Astrocyte (in vitro differentiated cells and primary cell): ENCODE results near the gene RELN. TPM values are rescaled to one million over a fixed set of nuclear protein-coding genes. Genes with fewer than 3 reads are reported as not detected.

Experiments used
- DNase-seq: peaks from one replicate; pipeline ENCODE4 v3.0.0-alpha.2; 2010; ENCODE audit warnings: low read depth
- FAIRE-seq: peaks from 2 replicates; lab custom pipeline; 2011; peaks lifted over from hg19 to GRCh38; lab: Jason Lieb, UNC
- H2AFZ ChIP-seq: 2 replicates; pipeline ENCODE4 v1.6.0; 2012; ENCODE audit warnings: low read depth, low read length, inconsistent platforms
- H3K27ac ChIP-seq: 2 replicates; pipeline ENCODE4 v1.5.1; 2011; ENCODE audit warnings: low read depth, low read length, inconsistent platforms
- H3K27me3 ChIP-seq: 2 replicates; pipeline ENCODE4 v1.6.0; 2011; ENCODE audit warnings: low read length, inconsistent platforms; ENCODE audit not compliant: insufficient read depth
- H3K36me3 ChIP-seq: 2 replicates; pipeline ENCODE4 v1.5.1; 2011; ENCODE audit warnings: low read length, inconsistent platforms; ENCODE audit not compliant: insufficient read depth
- H3K4me1 ChIP-seq: 2 replicates; pipeline ENCODE4 v1.5.1; 2011; ENCODE audit warnings: low read length, inconsistent platforms; ENCODE audit not compliant: insufficient read depth
- H3K4me2 ChIP-seq: 2 replicates; pipeline ENCODE4 v1.6.0; 2012; ENCODE audit warnings: low read length, inconsistent platforms
- H3K4me3 ChIP-seq: 2 replicates; pipeline ENCODE4 v1.5.1; 2011; ENCODE audit warnings: low read depth, mild to moderate bottlenecking, low read length, inconsistent platforms; ENCODE audit not compliant: insufficient read depth
- H3K79me2 ChIP-seq: 2 replicates; pipeline ENCODE4 v1.6.0; 2012; ENCODE audit warnings: mild to moderate bottlenecking, low read length, inconsistent platforms; ENCODE audit not compliant: insufficient read depth
- H3K9ac ChIP-seq: 2 replicates; pipeline ENCODE4 v1.6.0; 2012; ENCODE audit warnings: mild to moderate bottlenecking, low read length, inconsistent platforms
- H3K9me3 ChIP-seq: 2 replicates; pipeline ENCODE4 v1.5.1; 2012; ENCODE audit warnings: low read depth, mild to moderate bottlenecking, low read length, inconsistent platforms; ENCODE audit not compliant: insufficient read depth
- H4K20me1 ChIP-seq: 2 replicates; pipeline ENCODE4 v1.6.0; 2012; ENCODE audit warnings: low read length, inconsistent platforms; ENCODE audit not compliant: insufficient read depth
- H3K27ac Mint-ChIP-seq: one replicate; pipeline ENCODE4 v1.8.0; 2021; ENCODE audit warnings: mild to moderate bottlenecking, mixed read lengths; ENCODE audit not compliant: unreplicated experiment
- H3K27me3 Mint-ChIP-seq: one replicate; pipeline ENCODE4 v1.8.0; 2021; ENCODE audit warnings: low read depth, mixed read lengths; ENCODE audit not compliant: unreplicated experiment
- H3K36me3 Mint-ChIP-seq: one replicate; pipeline ENCODE4 v1.8.0; 2021; ENCODE audit warnings: low read depth, mixed read lengths; ENCODE audit not compliant: unreplicated experiment
- H3K4me1 Mint-ChIP-seq: one replicate; pipeline ENCODE4 v1.8.0; 2021; ENCODE audit warnings: low read depth, mixed read lengths; ENCODE audit not compliant: unreplicated experiment
- H3K4me3 Mint-ChIP-seq: one replicate; pipeline ENCODE4 v1.8.0; 2021; ENCODE audit warnings: mild to moderate bottlenecking, moderate library complexity, mixed read lengths; ENCODE audit not compliant: unreplicated experiment
- H3K9me3 Mint-ChIP-seq: one replicate; pipeline ENCODE4 v1.8.0; 2021; ENCODE audit warnings: mild to moderate bottlenecking, mixed read lengths; ENCODE audit not compliant: unreplicated experiment
- CTCF ChIP-seq: IDR thresholded peaks from 2 replicates; pipeline ENCODE4 v1.5.1; 2011; ENCODE audit warnings: low read depth, mild to moderate bottlenecking, inconsistent platforms, low read length, moderate library complexity; ENCODE audit not compliant: insufficient read depth
- EZH2 ChIP-seq: IDR thresholded peaks from 2 replicates; pipeline ENCODE4 v1.6.1; 2012; ENCODE audit warnings: mild to moderate bottlenecking, low read length, inconsistent platforms; ENCODE audit not compliant: insufficient read depth
- total RNA-seq: library from RNA; stranded (reverse); gene quantifications from 2 replicates; pipeline ENCODE4 v1.2.1, GENCODE V29; 2021

Gene RELN
- total RNA-seq, 1 donor from 2014 or later: 0.98 TPM

GRCh38 chr7:103680161-103681144 lies 309.0 kb downstream of the RELN start:
- no peaks in the 10 kb centered on the region for H3K79me2 ChIP-seq
- FAIRE-seq: no peak
- H3K4me1 ChIP-seq: no peaks in the 10 kb centered on the region
- H3K36me3 ChIP-seq: no peaks in the 10 kb centered on the region
- Mint-ChIP-seq H3K27ac (no peak overlapping the region), H3K4me1 (peaks cover 12% of the 10 kb centered on the region), H3K9me3 (no peaks in the 10 kb centered on the region), H3K36me3 (no peaks in the 10 kb centered on the region), H3K27me3 (no peaks in the 10 kb centered on the region), H3K4me3 (no peak overlapping the region)
- DNase-seq: no peak
- H3K4me2 ChIP-seq: peak overlapping the region; percentile 16
- peak overlapping the region; percentile 48 for H2AFZ ChIP-seq
- no peaks in the 10 kb centered on the region for H3K9me3 ChIP-seq
- no peak overlapping the region for H3K27ac ChIP-seq
- H3K4me3 ChIP-seq: no peak overlapping the region
- no peaks in the 10 kb centered on the region for H3K27me3 ChIP-seq
- H3K9ac ChIP-seq: no peak overlapping the region
- no peaks in the 10 kb centered on the region for H4K20me1 ChIP-seq
- TF ChIP-seq EZH2 (no peak), CTCF (no peak)

- Histone ChIP-seq H3K4me2 (peak overlapping the region; percentile 16), H3K27ac (no peak overlapping the region), H3K27me3 (no peaks in the 10 kb centered on the region), H3K79me2 (no peaks in the 10 kb centered on the region), H3K4me1 (no peaks in the 10 kb centered on the region), H3K4me3 (no peak overlapping the region), H4K20me1 (no peaks in the 10 kb centered on the region), H2AFZ (no peak overlapping the region), H3K36me3 (no peaks in the 10 kb centered on the region), H3K9me3 (no peaks in the 10 kb centered on the region), H3K9ac (no peak overlapping the region)
- peak; percentile 31 for DNase-seq
- no peak for FAIRE-seq
- Mint-ChIP-seq H3K36me3 (no peaks in the 10 kb centered on the region), H3K27ac (no peak overlapping the region), H3K27me3 (no peaks in the 10 kb centered on the region), H3K4me3 (no peak overlapping the region), H3K4me1 (peaks cover 12% of the 10 kb centered on the region), H3K9me3 (peaks cover 3% of the 10 kb centered on the region)
- TF ChIP-seq CTCF: no peak
Observed at GRCh38 chr7:103679151-103680132, 310.0 kb downstream of the RELN start.
